ENCODE results near the gene PIPOX.

Gene PIPOX

DNA sequence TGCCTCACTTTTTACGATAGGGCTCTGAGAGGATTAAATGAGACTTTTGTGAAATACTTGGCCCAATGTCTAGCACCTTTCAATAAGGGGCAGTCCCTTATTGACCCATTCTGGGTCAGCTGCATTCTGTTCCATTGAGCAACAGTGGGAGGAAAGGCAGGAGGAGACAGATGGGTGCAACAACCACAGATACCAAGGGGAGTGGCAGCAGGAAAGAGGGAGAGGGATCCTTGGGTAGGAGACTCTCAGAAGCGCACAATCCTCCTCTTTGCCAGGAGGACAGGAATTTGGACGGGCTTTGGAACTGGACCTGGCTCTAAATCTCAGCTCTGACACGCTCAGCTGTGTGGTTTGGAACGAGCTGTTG is 3.5 kb downstream of the PIPOX start:
- DNase-seq (ENCODE audit: low read depth in 3 of 3, low spot score in 1 of 3) = no peak

DNA sequence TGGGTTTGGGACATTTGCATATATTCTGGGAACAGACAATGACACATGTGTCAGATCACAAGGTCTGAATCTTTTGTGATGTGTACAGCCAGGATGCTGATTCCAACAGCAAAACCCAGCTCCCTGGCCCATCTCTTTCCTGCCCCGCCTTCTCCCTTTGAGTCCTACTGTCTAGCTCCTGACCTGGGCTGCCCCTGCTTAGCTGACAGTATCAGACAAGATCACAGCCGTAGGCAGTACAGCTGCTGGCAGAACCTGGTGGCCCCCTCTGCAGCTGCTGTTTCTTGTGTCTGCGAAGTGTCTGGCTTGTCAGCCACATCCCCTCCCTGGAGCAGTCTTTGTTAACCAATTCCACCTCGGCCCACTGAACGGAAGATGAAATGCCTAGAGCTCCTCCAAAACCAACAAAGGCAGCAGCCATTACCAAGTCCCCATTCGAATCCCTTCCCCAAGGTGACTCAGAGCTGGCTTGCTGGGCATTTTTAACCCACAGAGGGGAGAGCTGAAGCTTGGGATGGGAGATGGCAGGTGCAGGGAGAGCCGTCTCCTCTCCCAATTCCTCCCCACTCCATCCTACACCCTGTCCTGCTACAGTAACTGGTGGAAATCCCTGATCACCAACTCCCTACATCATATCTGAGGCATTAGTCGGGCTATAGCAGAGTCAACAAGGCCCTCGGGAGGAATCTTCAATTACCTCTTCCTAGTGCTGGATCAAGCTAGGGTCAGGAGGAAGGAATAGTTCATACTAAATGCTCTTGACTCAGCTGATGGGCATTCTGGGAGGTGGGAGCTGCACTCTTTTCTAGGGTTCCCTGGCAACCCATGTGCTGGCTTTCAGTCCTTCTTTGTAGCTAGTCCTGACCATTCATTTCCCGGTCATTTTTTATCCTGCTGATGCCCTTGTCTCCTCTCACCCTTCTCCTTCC is 5.8 kb downstream of the PIPOX start:
- DNase-seq (ENCODE audit: low read depth in 3 of 3, low spot score in 1 of 3) = no peak

DNA sequence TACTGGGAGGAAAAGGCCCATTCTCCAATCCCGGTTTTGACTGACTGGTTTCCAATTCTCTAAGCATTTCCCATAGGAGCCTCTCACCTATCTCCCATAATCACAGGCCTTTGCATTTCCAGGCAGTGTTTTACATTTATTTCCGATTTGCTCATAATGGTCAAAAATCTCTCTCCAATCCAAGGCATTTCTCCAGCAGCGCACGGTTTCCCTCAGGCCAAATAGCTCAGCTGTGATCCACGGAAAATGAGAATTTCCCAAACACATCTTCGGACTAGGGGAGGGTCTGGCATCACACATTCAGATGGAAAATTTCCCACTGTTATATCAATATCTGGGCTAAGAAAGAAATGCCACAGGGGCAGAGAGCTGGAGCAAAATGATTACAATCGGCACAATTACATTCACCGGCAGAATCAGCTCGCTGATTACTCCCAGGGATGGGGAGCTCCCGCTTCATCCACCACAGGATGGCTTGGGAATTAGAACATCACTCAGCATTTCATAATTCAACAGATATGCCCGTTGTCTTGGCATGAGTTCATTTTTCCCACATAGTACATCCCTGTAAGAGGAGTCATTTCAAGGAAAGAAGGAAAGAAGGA is 6.7 kb downstream of the PIPOX start:
- no peak for DNase-seq (ENCODE audit: low read depth in 3 of 3, low spot score in 1 of 3)

DNA sequence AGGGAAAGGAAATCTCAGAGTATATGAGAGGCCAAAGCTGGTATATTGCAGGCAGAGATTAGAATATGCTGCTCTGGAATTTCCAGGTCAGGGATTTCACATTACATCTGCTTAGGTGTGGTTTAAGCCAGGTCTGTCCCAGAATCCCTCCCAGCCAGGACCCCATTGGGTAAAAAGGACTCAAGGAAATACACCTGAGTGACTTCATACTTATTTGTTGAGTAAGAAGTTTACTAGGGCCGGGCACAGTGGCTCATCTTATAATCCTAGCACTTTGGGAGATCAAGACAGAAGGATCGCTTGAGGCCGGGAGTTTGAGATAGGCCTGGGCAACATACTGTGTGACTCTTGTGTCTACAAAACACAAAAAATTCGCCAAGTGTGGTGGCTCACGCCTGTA is 7.2 kb downstream of the PIPOX start:
- DNase-seq (ENCODE audit: low read depth in 3 of 3, low spot score in 1 of 3) = no peak

DNA sequence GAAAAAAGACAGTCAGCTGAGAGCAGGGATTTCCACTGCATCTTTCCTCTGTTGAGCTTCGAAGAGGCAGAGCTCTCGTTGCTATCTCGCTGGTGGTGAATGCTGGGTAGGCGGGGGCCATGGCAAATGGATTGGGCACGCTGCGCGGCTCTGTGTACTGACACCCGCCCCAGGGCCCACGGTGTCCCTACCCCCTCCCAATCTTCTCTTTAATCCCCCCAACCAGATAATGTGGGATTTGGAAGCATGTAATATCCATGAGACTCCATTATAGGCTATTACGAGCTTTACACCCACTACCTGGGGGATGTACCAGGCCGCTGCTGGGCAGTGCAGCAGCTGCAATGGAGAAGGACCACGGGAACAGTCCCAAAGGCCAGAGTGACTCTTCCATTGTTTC is 8.3 kb downstream of the PIPOX start:
- no peak for DNase-seq (ENCODE audit: low read depth in 3 of 3, low spot score in 1 of 3)

DNA sequence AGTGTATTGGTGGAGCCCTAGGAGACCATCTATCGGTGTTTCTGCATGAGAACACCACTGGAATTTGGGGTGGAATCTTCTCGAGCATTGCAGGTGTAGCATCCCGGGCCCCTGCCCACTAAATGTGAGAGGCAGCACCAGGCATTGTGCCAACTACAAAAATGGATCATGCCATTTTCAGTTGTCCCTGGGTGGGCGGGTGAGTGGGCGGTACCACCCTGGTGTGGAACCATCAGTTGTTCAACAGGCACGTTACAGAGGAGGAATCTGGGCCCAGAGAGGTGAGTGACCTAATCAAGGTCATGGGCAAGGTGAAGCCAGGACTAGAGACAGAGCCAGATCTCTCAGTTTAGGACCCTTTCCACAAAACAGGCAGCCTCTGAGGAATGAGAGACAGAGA is 8.8 kb downstream of the PIPOX start:
- DNase-seq (ENCODE audit: low read depth in 3 of 3, low spot score in 1 of 3) = no peak

DNA sequence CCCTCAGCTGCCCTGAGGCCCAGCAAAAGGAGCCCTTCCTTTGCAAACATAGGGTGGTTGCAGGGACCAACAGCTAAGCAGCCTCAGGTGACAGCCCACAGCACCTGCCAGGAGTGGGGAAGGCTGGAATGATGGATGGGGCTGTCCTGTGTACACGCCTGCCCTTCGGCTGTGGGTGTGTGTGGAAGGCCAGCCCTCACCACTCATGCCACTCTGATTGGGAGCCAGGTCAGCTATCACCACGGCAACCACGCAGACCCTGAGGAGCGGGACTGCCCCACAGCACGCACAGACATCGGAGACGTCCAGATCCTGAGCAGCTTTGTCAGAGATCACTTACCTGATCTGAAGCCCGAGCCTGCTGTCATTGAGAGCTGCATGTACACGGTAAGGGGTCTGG is 11.9 kb downstream of the PIPOX start:
- no peak for DNase-seq (ENCODE audit: low read depth in 3 of 3, low spot score in 1 of 3)

DNA sequence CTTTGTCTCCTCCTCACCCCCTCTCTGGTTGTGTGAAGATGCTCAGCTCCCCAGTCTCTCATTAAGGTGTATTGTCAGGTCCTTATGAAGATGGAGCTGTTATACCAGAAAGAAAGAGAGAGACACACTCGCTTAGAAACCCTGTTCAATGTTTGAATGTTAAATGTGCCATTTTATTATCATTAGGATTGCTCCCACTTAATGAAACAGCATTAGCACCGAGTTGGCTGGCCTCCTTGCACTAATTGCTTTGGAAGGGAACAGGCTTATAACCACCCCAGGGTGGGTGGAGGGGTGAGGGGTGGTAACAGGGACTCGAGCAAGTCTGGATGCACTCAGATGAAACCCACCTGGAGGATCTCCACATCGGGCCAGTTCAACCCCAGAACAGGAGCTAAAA is 14.4 kb downstream of the PIPOX start:
- DNase-seq (ENCODE audit: low read depth in 3 of 3, low spot score in 1 of 3) = no peak

DNA sequence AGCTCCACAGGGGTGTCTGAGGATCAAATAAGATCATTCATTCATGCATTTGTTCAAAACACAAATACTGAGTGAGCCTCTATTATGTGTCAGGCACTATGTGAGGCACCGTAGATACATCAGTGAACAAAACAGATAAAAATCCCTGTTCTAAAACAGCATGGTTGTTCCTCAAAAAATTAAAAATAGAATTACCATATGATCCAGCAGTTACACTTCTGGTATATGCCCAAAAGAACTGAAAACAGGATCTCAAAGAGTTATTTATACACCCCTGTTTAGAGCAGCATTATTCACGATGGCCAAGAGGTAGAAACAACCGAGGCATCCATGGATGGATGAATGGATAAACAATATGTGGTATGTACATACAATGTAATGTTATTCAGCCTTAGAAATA is 15.4 kb downstream of the PIPOX start:
- DNase-seq (ENCODE audit: low read depth in 3 of 3, low spot score in 1 of 3) = no peak

DNA sequence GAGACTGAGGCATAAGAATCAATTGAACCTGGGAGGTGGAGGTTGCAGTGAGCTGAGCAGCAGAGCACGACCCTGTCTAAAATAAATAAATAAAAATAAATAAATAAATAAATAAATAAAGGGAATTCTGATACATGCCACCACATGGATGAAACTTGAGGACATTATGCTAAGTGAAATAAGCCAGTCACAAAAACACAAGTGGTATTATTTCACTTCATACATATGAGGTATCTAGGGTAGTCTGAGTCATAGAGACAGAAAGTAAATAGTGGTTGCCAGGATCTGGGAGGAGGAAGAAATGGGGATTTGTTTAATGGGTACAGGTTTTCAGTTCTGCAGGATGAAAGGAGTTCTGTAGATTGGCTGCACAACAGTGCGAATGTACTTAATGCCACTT is 16.3 kb downstream of the PIPOX start:
- no peak for DNase-seq (ENCODE audit: low read depth in 3 of 3, low spot score in 1 of 3)

DNA sequence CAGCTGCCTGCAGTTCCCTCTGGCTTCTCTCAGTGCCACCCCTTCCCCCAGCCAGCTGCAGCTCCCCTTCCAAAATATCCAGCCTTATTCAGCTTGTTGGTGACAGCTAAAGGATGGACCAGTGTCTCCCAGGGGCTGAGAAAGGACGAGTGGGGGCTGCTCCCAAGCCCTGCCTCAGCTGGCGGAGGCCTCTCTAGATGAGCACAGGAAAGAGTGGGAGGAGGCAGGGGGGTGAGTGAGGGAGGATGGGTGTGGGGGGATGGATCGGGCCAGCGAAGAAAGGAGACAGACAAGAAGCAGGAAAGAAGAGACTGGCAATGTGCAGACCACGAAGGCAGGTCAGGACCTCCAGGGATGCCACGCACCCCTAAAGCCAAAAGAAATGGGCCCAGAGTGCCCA is 17.5 kb downstream of the PIPOX start:
- no peak for DNase-seq (ENCODE audit: low read depth in 3 of 3, low spot score in 1 of 3)

DNA sequence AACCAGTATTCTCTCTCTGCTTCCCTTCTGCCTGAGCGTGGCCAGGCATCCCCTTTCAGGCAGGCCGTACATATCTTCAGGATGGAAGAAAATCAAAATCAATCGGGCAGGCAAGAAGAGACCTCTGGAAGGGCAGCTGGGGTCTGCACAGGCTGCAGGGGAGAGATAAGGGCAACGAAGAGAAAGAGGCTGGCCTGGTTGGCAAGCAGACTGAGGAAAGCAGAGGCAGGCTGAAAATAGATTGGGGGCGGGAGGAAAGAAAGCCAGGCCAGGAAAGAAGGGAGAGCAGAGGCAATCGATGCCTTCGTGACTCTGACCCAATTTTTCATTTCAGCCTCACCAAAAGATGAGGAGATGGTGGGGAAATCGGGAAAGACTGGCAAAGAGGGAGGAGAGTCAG is 18.1 kb downstream of the PIPOX start:
- no peak for DNase-seq (ENCODE audit: low read depth in 3 of 3, low spot score in 1 of 3)

DNA sequence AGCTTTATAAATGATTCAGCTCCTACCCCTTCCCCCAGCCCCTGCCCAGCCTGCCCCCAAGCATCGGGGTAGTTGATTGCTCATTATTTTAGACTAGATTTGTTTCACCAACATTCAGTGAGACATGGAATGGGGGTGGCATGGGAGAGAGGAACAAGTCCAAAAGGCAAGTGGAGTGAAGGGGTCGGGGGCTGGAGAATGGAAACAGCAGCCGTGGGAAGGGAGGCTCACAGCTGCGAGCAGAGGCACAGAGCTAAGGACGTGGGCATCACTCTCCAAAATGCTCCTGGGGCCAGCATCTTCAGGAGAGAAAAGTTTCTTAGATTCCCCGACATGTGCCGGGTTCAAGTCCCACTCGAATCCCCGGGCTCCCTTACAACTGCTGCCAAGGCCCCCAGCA is 19.3 kb downstream of the PIPOX start:
- DNase-seq (ENCODE audit: low read depth in 3 of 3, low spot score in 1 of 3) = no peak

DNA sequence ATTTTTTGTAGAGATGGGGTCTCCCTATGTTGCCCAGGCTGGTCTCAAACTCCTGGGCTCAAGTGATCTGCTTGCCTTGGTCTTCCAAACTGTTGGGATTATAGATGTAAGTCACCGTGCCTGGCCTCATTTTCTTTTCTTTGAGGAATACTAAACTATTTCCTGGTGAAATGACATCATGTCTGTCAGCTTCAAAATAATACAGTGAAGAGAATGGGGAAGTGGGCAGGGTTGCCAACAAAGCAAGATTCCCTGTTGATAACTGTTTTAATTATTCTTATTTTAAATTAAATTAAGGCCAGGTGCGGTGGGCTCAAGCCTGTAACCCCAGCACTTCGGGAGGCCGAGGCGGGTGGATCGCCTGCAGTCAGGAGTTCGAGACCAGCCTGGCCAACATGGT is 21.1 kb downstream of the PIPOX start:
- DNase-seq (ENCODE audit: low read depth in 3 of 3, low spot score in 1 of 3) = no peak

DNA sequence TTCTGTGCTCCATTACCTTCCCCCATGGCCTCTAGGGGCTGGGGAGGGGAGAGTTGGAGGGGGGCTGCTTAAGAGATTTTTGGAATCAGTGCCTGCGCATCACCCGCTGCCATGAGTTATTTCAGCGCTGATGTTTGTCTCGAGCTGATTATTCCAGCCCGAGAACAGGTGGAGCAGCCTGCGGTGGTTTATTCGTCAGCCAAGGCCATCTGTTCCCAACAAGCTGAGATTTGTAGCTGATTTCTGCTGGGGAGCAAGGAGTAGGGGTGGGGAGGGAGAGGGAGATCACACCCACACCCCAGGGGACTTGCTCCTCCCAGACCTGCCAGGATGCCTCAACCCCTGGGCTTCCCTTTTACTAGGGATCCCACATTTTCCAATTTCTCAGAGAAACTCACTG is 23.1 kb downstream of the PIPOX start:
- DNase-seq (ENCODE audit: low read depth in 3 of 3, low spot score in 1 of 3) = no peak

DNA sequence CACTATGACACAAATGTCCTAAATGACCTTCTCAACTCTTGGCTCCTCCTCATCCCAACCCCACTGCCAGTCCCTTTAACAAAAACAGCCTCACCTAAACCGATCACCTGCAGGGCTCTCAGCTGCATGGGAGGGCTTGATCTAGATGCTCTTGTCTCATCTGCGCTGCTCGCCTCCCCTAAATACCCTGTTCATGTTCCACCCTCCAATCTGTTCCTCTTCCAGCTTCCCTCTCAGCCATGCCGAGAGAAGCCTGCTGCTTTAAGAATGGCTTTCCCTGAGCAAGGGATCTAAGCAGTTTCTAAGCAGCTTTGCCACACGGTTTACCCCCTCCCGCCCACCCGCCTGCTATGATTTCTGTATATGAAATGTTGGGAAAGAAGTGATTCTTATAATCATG is 23.7 kb downstream of the PIPOX start:
- DNase-seq (ENCODE audit: low read depth in 3 of 3, low spot score in 1 of 3) = no peak

DNA sequence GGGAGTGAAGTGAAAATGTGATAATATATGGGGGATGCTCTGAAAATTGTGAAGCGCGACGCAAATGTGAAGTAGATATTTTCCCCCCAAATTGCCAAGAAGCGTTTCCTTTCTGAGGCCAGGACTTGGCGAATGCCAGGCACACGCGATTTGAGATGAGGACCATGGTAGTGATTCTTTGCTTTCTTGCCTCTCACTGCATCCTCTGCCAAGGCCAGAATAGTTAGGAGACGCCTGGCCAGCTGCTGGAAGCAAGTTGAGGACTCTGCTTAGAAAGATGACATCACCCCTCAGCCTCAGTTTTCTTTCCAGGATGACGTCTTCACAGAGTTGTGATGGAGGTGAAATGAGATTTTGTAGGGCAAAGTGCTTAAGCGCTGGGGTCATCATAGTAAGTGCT is 25.9 kb downstream of the PIPOX start:
- no peak for DNase-seq (ENCODE audit: low read depth in 3 of 3, low spot score in 1 of 3)

DNA sequence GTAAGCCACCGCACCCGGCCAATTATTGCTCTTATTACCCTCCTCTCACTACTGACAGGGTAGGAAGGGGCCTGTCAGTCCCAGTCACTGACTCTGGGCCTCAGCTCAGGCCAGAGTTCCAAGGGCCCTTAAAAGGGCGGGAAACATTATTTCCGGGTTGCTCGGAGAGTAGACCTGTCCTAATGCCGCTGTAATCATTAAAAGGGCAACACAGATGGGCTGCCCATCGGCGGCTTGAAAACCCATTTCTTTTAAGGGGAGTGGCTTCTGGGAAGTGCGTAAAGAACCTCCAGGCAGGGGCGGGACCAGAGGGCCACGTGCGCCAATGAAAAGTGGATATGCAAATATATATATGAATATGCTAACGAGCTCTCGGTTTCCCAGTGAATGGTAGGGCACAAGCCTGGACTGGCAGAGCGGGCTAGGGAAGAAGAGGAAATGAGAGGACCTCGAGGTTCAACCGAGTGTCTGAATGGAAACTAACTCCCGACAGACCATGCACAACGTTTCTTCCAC is 26.6 kb downstream of the PIPOX start:
- no peak for DNase-seq (ENCODE audit: low read depth in 3 of 3, low spot score in 1 of 3)

DNA sequence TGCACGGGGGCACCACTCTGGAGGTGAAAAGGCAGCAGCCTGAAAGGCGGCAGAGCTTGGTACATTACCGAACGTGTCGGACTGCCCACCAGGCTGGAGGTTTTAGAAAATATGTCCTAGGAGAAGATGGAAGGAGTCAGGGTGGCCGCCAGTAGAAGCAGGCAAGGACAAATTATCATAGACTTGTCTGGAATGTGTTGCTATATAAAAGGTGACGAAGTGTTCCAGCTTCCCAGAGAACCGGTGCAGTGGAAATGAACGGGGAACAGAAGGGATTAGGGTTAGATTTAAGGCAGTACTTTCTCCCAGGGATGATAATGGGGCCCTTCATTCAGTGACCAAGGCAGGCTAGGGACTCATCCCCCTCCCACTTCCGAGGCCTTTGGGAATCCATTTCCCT is 27.4 kb downstream of the PIPOX start:
- DNase-seq (ENCODE audit: low read depth in 3 of 3, low spot score in 1 of 3) = no peak

DNA sequence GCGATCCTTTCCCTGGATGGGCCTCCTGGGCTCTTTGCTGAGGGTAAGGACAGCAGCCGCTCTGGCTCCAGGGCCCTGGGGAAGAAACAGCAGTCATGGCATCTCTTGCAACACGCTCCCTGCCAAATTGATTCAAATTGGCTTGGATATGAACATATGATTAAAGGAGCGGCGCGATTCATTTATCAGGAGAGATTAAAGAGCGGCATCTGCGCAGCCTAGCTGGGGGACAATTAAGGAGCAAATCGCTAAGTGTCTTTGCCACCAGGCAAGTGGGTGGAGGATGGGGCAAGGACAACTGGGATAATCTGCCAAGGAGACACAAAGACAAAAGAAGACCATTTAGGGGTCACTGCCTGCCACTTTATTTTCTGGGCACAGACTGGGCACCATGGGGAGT is 27.8 kb downstream of the PIPOX start:
- no peak for DNase-seq (ENCODE audit: low read depth in 3 of 3, low spot score in 1 of 3)

DNA sequence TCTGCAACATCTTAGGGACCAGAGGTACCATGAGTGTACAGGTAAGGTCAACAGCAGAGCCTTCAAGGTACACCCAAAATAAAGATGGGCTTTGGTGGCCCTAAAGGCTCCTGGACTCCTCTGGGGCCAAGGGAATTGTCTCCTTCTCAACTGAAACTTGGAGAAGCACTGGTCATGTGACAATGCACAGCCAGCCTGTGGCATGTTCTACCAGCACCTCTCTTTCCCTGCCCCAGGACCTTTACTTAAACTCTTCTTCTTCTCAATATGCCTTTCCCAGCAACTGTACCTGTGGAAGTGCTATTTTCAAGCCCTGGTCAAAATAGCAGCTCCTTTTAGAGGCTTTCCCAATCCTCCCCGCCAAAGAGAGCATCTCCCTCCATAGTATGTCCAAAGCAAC is 28.4 kb downstream of the PIPOX start:
- no peak for DNase-seq (ENCODE audit: low read depth in 3 of 3, low spot score in 1 of 3)

DNA sequence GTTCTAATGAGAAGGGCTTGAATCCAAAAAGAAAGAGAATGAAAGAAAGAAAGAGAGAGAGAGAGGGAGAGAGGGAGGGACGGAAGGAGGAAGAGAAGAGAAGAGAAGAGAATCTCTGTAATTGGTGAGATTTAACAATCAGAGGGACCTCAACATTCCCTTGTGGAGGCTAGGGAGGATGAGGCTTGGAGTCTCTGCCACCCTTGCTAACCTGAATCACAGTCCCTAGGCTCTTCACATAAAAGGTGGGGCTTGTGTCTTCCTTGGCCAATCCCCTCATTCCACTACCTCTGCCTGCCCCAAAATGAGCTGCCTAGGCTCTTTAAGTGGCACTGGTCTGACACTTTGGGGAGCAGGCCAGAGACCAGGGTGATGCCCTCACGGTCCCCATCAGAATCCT is 30.1 kb downstream of the PIPOX start:
- DNase-seq (ENCODE audit: low read depth in 3 of 3, low spot score in 1 of 3) = no peak

DNA sequence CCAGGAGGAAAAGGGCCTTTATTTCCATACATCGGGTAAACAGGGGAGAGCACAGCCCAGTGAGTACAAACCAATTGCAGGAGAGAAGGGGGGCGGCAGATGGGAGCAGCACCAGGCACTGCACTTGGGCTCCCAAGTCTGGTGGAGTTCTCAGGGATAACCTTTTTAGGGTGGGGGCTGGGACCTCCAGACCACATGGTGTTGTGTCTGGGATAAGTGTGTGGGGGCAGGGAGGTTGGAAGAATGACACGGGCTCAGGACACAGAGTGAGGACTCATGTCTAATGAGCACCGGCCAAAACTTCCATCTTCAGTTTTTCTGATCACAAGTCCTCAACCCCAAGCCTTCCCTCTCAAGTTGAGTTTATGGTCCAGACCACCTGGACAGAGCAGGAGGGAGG is 30.6 kb downstream of the PIPOX start:
- no peak for DNase-seq (ENCODE audit: low read depth in 3 of 3, low spot score in 1 of 3)

Data from stimulated activated CD4-positive, alpha-beta T cell treated with anti-CD3 and anti-CD28 coated beads, TNF-alpha, amount 100 ng/mL, for 1 hour (primary cell).